ENCODE measurements around the gene NTM.
"Not testable (repeated sequence)": the region's sequence is repeated elsewhere in the genome, so short reads cannot be mapped to it uniquely, and the experiment has no call there.

NTM gene

GRCh38 chr11:131906963-131907362, 536.5 kb downstream of the NTM start:
- in situ Hi-C loops (cut with MboI; ENCODE audit: low sequenced_read_pairs): no loop called here

- in situ Hi-C loops (cut with MboI; ENCODE audit: low sequenced_read_pairs): no loop called here
These were observed 537.0 kb downstream of the NTM start for GRCh38 chr11:131907371-131907770.

DNA sequence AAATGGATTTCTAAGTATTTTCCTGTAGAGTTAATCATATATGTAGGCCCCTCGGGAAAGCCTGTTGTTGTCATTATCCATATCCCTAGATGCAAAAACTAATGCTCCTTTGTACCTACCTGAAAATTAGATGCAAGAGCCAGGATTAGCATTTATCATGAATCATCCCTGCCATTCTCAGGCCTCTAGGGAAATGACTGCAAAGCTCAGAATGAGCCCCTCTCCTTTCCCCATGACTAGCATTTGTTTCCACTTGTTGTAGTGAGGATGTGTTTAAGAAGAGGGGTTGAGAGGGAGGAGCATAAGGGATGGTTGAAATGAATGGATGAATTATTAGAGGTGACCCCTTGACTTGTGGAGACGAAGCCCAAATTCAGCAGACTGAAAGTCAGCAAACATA, 537.9 kb downstream of the NTM start:
- in situ Hi-C loops (cut with MboI; ENCODE audit: low sequenced_read_pairs): no loop called here

GRCh38 chr11:131909426-131910177, 539.2 kb downstream of the NTM start:
- in situ Hi-C loops (cut with MboI; ENCODE audit: low sequenced_read_pairs): no loop called here

- in situ Hi-C loops (cut with MboI; ENCODE audit: low sequenced_read_pairs): no loop called here
These were observed 539.7 kb downstream of the NTM start for GRCh38 chr11:131910178-131910522.

GRCh38 chr11:131910523-131911387, 540.3 kb downstream of the NTM start:
- in situ Hi-C loops (cut with MboI; ENCODE audit: low sequenced_read_pairs): no loop called here

DNA sequence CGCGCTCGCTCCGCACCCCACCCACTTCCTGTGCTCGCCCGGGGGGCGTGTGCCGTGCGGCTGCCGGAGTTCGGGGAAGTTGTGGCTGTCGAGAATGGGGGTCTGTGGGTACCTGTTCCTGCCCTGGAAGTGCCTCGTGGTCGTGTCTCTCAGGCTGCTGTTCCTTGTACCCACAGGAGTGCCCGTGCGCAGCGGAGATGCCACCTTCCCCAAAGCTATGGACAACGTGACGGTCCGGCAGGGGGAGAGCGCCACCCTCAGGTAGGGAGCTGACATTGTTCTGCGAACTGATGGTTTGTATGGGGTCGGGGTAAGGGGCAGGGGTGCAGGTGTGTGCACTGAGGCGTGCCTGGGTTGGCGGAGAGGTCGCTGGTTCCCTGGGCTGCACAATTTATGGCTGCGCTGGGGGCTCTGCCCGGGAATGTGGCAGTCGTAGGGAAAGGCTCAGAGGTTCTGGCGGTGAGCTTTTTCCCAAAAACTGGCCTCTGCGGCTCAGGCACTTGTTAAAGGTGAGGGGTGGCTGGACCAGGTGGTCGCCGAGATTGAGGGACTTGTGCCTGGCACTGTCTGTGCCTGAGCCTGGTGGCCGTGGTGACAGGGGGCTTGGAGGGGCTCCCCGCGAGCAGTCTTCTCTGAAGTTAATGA, 541.1 kb downstream of the NTM start:
- in situ Hi-C loops (cut with MboI; ENCODE audit: low sequenced_read_pairs): not testable (repeated sequence)

DNA sequence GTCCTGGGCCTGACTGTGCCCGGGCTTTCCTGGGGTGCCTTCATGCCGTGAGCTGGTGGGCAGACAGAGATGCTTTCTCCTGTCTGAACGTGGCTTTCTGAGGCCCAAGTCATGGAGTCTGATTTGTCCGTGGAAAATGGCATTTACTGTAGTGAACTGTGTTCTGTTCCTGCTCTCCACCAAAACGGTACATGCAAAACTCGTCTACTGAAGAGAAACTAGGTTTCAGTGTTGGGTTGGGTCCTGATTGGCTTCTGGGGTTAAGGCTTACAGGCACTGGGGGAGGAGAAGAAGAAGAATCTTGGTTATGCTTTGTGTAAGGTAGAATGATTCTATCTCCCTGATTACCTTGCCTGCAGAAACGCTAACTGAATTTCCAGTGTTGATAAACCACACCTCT, 541.7 kb downstream of the NTM start:
- in situ Hi-C loops (cut with MboI; ENCODE audit: low sequenced_read_pairs): no loop called here

DNA sequence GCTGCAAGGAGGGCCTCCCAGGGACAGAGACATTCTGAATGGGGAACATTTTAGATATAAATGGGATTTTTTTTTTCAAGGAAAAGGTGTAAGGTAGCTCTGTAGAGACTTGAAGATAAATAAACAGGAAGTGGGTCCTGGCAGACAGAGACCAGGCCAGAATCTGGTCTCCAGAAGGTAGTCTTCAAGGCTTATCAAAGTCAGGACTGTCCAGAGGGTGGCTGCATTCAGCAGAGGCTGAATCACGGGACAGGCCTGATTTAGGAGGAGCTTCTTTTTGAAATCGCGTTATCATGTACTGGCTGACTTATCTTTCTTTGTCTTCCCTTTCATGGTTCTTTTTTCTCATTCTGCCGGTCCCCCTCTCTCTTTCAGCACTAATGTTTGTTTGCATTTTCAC, 542.9 kb downstream of the NTM start:
- in situ Hi-C loops (cut with MboI; ENCODE audit: low sequenced_read_pairs): no loop called here

GRCh38 chr11:131914361-131914774, 544.0 kb downstream of the NTM start:
- in situ Hi-C loops (cut with MboI; ENCODE audit: low sequenced_read_pairs): no loop called here

GRCh38 chr11:131916638-131917037, 546.2 kb downstream of the NTM start:
- in situ Hi-C loops (cut with MboI; ENCODE audit: low sequenced_read_pairs): no loop called here

GRCh38 chr11:131917634-131918384, 547.4 kb downstream of the NTM start:
- in situ Hi-C loops (cut with MboI; ENCODE audit: low sequenced_read_pairs): no loop called here

- in situ Hi-C loops (cut with MboI; ENCODE audit: low sequenced_read_pairs): no loop called here
These were observed 548.2 kb downstream of the NTM start for GRCh38 chr11:131918663-131919062.

- in situ Hi-C loops (cut with MboI; ENCODE audit: low sequenced_read_pairs): no loop called here
These were observed 551.8 kb downstream of the NTM start for GRCh38 chr11:131922220-131922619.

DNA sequence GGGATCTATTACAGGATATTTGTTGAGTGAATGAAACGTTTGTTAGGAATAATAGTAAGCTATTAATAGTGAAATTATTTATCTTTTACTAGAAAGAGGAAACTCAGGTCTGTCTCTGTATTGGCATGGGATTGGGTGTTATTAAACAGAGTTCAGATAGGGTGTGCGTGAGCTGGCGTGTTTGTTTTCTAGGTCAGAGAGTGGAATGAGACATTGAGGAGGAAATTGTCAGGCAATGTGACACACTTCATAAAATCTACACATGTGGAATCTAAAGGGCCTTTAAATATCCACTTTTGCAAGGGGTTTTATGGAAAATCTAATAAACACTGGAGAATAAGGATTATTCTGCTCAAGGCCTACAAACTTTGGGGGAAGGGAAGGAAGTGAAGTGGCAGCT, 552.9 kb downstream of the NTM start:
- in situ Hi-C loops (cut with MboI; ENCODE audit: low sequenced_read_pairs): no loop called here

GRCh38 chr11:131924001-131924400, 553.6 kb downstream of the NTM start:
- in situ Hi-C loops (cut with MboI; ENCODE audit: low sequenced_read_pairs): no loop called here

DNA sequence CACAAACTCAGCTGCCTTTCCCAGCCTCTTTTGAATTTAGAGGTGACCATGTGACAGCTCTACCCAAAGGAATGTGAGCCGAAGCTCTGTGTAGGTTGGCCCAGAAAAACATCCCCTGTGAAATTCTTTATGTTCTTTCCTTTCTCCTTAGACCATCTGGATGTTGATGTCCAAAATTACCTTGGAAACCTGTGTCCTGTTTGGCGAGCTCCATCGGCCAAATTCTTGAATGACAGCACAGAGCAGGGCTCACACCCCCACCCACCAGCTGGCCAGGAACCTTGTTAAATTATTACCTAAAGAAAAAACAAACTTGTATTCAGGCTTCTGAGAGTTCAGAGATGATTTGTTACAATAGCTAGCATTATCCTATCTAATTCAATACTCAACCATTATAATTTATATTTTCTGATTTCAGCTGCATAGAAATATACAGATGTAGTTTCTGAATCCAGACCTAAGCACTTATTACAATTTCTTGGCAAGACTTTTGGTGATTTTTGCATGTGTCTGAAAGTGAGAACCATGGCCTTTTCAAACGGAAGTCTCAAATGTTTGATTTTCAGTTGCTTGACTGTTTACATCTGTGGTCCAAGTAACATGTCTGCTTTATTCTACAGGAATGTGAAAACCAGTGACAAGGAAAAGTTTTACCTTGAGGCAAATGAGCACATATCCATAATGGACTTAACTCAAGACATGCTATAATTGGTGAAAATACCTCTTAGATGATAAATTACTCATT, 554.2 kb downstream of the NTM start:
- in situ Hi-C loops (cut with MboI; ENCODE audit: low sequenced_read_pairs): no loop called here

GRCh38 chr11:131925829-131926228, 555.4 kb downstream of the NTM start:
- in situ Hi-C loops (cut with MboI; ENCODE audit: low sequenced_read_pairs): no loop called here

GRCh38 chr11:131928992-131929391, 558.6 kb downstream of the NTM start:
- in situ Hi-C loops (cut with MboI; ENCODE audit: low sequenced_read_pairs): no loop called here

DNA sequence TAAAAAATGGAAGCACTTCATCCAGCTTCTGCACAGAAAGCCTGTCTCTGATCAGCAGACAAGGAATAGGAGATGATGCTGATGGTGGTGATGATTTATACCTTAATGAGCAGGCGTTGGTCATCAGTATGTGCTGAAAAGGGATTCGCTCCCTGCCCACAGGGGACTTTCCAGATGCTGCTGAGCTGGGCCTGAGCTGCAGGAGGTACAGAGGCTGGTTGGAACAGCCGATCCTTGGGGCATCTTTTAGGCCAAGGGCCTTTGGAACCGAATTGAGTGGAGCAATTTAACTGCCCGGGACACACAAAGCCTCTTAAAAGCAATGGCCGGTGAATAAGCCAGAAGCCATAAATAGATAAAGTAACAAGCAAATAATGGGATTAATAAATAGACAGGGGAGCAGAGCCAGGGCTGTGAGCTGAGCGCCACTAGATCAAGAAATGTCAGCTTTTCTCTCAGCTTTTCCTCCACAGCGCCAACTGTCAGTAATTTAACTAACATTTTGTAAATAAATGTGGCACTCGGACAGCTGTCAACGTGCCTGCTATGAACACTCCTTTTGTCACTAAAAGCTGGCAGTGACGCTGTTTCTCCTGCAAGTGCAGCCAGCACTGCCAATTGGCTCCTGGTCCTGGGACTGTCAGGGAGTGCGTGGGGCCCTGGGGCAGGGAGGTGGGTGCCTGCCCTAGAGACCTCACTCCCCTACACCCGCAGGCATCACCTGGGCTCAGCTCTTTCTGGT, 562.3 kb downstream of the NTM start:
- in situ Hi-C loops (cut with MboI; ENCODE audit: low sequenced_read_pairs): no loop called here
